ENCODE results near the gene TBC1D8.

Gene TBC1D8

GRCh38 chr2:101151146-101151858, at the start of gene TBC1D8:
TSS of gene TBC1D8 (minus strand) at chr2:101151382. CDS start at chr2:101151253, 129 bp downstream.
- Histone ChIP-seq H3K9me2 (replicated peaks; ENCODE audit: control insufficient read depth, low read length) (no peaks in the 10 kb centered on the region), H3K4me1 (ENCODE audit: control insufficient read depth, low read length) (peaks cover 9% of the 10 kb centered on the region), H3K36me3 (ENCODE audit: control insufficient read depth, low read length) (no peaks in the 10 kb centered on the region), H3K27ac (ENCODE audit: low read depth, low read length) (no peak within 1 kb of the TSS), H3F3A (ENCODE audit: control insufficient read depth, insufficient read depth) (no peaks in the 10 kb centered on the region), H3K4me2 (ENCODE audit: low read length) (peak within 1 kb of the TSS; percentile 68), H3K4me3 (ENCODE audit: low read length) (peak within 1 kb of the TSS; percentile 69), H3K9me3 (ENCODE audit: control insufficient read depth, insufficient read depth, low read length) (no peaks in the 10 kb centered on the region), H3K27me3 (ENCODE audit: control insufficient read depth, low read length) (peaks cover 59% of the 10 kb centered on the region), H4K20me1 (ENCODE audit: control insufficient read depth, insufficient read depth, low read depth, low read length) (no peaks in the 10 kb centered on the region), H3K79me2 (ENCODE audit: control insufficient read depth, low read length) (no peaks in the 10 kb centered on the region)
- TF ChIP-seq, protein P1, sequence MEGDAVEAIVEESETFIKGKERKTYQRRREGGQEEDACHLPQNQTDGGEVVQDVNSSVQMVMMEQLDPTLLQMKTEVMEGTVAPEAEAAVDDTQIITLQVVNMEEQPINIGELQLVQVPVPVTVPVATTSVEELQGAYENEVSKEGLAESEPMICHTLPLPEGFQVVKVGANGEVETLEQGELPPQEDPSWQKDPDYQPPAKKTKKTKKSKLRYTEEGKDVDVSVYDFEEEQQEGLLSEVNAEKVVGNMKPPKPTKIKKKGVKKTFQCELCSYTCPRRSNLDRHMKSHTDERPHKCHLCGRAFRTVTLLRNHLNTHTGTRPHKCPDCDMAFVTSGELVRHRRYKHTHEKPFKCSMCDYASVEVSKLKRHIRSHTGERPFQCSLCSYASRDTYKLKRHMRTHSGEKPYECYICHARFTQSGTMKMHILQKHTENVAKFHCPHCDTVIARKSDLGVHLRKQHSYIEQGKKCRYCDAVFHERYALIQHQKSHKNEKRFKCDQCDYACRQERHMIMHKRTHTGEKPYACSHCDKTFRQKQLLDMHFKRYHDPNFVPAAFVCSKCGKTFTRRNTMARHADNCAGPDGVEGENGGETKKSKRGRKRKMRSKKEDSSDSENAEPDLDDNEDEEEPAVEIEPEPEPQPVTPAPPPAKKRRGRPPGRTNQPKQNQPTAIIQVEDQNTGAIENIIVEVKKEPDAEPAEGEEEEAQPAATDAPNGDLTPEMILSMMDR (IDR thresholded peaks at IDR 0.05; ENCODE audit: low read depth, low read length, poor library complexity, severe bottlenecking) = no peak
- TF ChIP-seq EZH2phosphoT487 (IDR thresholded peaks at IDR 0.05; ENCODE audit: borderline replicate concordance, low read length) = no peak

- Histone ChIP-seq H3K27ac (ENCODE audit: low read depth, low read length) (no peak overlapping the region), H3K4me2 (ENCODE audit: low read length) (no peak overlapping the region)
These were observed 49.5 kb upstream of the TBC1D8 start for GRCh38 chr2:101200676-101201075.

DNA sequence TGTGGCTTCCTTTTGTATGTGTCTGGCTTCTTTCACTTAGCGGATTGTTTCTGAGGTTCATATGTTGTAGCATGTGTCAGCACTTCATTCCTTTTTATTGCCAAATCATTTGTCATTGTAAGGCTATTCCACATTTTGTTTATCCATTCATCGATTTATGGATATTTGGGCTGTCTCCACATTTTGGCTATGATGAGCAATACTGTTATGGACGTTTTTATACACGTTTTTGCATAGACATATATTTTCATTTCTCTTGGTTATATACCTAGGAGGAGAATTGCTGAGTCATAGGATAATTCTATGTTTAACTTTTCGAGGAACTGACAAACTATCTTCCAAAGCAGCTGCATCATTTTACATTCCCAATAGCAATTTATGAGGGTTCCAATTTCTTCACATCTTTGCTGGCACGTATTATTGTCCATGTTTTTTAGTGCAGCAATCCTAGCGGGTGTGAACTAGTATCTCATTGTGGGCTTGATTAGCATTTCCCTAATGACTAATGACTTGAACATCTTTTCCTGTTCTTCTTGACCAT, 48.1 kb upstream of the TBC1D8 start:
- H3K4me3 ChIP-seq (ENCODE audit: low read length) = no peak overlapping the region
- no peaks in the 10 kb centered on the region for H3K27me3 ChIP-seq (ENCODE audit: control insufficient read depth, low read length)
- no peaks in the 10 kb centered on the region for H3K9me3 ChIP-seq (ENCODE audit: control insufficient read depth, insufficient read depth, low read length)
- no peaks in the 10 kb centered on the region for H3K4me1 ChIP-seq (ENCODE audit: control insufficient read depth, low read length)
- no peaks in the 10 kb centered on the region for H4K20me1 ChIP-seq (ENCODE audit: control insufficient read depth, insufficient read depth, low read depth, low read length)
- no peak for TF ChIP-seq EZH2phosphoT487 (IDR thresholded peaks at IDR 0.05; ENCODE audit: borderline replicate concordance, low read length)
- TF ChIP-seq, protein P1 (IDR thresholded peaks at IDR 0.05; ENCODE audit: low read depth, low read length, poor library complexity, severe bottlenecking) = no peak
- H3K79me2 ChIP-seq (ENCODE audit: control insufficient read depth, low read length) = no peaks in the 10 kb centered on the region
- H3K27ac ChIP-seq (ENCODE audit: low read depth, low read length) = no peak overlapping the region
- H3F3A ChIP-seq (ENCODE audit: control insufficient read depth, insufficient read depth) = no peaks in the 10 kb centered on the region
- no peak overlapping the region for H3K4me2 ChIP-seq (ENCODE audit: low read length)
- H3K36me3 ChIP-seq (ENCODE audit: control insufficient read depth, low read length) = no peaks in the 10 kb centered on the region
- H3K9me2 ChIP-seq (replicated peaks; ENCODE audit: control insufficient read depth, low read length) = no peaks in the 10 kb centered on the region

More at GRCh38 chr2:101200676-101201075, 49.5 kb upstream of the TBC1D8 start:
- Histone ChIP-seq H4K20me1 (ENCODE audit: control insufficient read depth, insufficient read depth, low read depth, low read length) (no peaks in the 10 kb centered on the region), H3F3A (ENCODE audit: control insufficient read depth, insufficient read depth) (no peaks in the 10 kb centered on the region), H3K4me1 (ENCODE audit: control insufficient read depth, low read length) (no peaks in the 10 kb centered on the region), H3K27me3 (ENCODE audit: control insufficient read depth, low read length) (no peaks in the 10 kb centered on the region), H3K79me2 (ENCODE audit: control insufficient read depth, low read length) (no peaks in the 10 kb centered on the region), H3K9me3 (ENCODE audit: control insufficient read depth, insufficient read depth, low read length) (no peaks in the 10 kb centered on the region), H3K36me3 (ENCODE audit: control insufficient read depth, low read length) (no peaks in the 10 kb centered on the region), H3K4me3 (ENCODE audit: low read length) (no peak overlapping the region), H3K9me2 (replicated peaks; ENCODE audit: control insufficient read depth, low read length) (no peaks in the 10 kb centered on the region)
- TF ChIP-seq, protein P1 (IDR thresholded peaks at IDR 0.05; ENCODE audit: low read depth, low read length, poor library complexity, severe bottlenecking) = no peak
- no peak for TF ChIP-seq EZH2phosphoT487 (IDR thresholded peaks at IDR 0.05; ENCODE audit: borderline replicate concordance, low read length)

All from DOHH2 (cell line).